Bronchial epithelial cell (primary cell): ENCODE data around the gene TEX2. TPM values are rescaled to one million over a fixed set of nuclear protein-coding genes. Genes with fewer than 3 reads are reported as not detected.
"Not testable (repeated sequence)": the region's sequence is repeated elsewhere in the genome, so short reads cannot be mapped to it uniquely, and the experiment has no call there.

ENCODE experiments used
- DNase-seq: peaks from one replicate; pipeline ENCODE4 v3.0.0-alpha.2; 2010; ENCODE audit warnings: low read depth
- FAIRE-seq: peaks from 2 replicates; lab custom pipeline; 2011; peaks lifted over from hg19 to GRCh38; lab: Jason Lieb, UNC
- H3K27me3 ChIP-seq: 2 replicates; pipeline ENCODE4 v1.5.1; 2011; ENCODE audit warnings: low read length; ENCODE audit not compliant: control insufficient read depth, insufficient read depth
- H3K36me3 ChIP-seq: 2 replicates; pipeline ENCODE4 v1.5.1; 2011; ENCODE audit warnings: low read length; ENCODE audit not compliant: control insufficient read depth, insufficient read depth
- H3K4me3 ChIP-seq: 2 replicates; pipeline ENCODE4 v1.5.1; 2011; ENCODE audit warnings: mild to moderate bottlenecking, low read depth, low read length, control low read depth
- CTCF ChIP-seq: IDR thresholded peaks from 2 replicates; pipeline ENCODE4 v1.5.1; 2011; ENCODE audit warnings: mild to moderate bottlenecking, moderate library complexity, low read length, control low read depth, inconsistent platforms; ENCODE audit not compliant: insufficient read depth, severe bottlenecking
- total RNA-seq: library from RNA; depleted of rRNA; stranded (reverse); fragments of >200 nt; gene quantifications from 2 replicates; pipeline ENCODE4 v1.2.1, GENCODE V29; 2014

TEX2 gene
- total RNA-seq, 1 donor from 2014 or later, result 14.7 TPM

GRCh38 chr17:64174686-64175456 is 88.2 kb downstream of the TEX2 start:
- DNase-seq (peak; percentile 55), FAIRE-seq (no peak)
- Histone ChIP-seq H3K4me3 (no peak overlapping the region), H3K36me3 (peaks cover 3% of the 10 kb centered on the region), H3K27me3 (no peaks in the 10 kb centered on the region)
- TF ChIP-seq CTCF, result no peak

- H3K4me3 ChIP-seq, result no peak overlapping the region
- TF ChIP-seq CTCF, result no peak
- DNase-seq, result no peak
- no peak for FAIRE-seq
- no peaks in the 10 kb centered on the region for H3K27me3 ChIP-seq
- peaks cover 3% of the 10 kb centered on the region for H3K36me3 ChIP-seq
Measured at GRCh38 chr17:64173646-64174045, 89.4 kb downstream of the TEX2 start.

DNA sequence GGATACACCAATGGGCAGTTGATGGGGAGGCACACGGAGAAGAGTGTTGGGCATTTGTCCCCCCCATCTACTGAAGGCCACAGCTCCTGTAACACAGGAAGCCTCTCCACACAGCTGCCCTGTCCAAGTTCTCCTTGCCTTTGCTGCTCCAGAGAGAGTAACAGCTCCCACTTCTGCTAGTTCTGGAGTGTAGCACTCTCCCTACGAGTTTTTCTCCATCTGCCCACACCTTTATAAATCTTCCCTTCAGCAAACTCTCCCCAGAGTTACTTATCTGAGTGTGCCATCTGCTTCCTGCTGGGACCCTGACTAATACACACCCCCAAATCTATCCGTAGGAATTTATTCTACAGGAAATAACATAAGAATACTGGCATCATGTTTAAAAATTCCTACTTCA is 90.5 kb downstream of the TEX2 start:
- peaks cover 3% of the 10 kb centered on the region for H3K36me3 ChIP-seq
- FAIRE-seq (no peak), DNase-seq (no peak)
- H3K4me3 ChIP-seq, result no peak overlapping the region
- TF ChIP-seq CTCF, result no peak
- H3K27me3 ChIP-seq, result no peaks in the 10 kb centered on the region

DNA sequence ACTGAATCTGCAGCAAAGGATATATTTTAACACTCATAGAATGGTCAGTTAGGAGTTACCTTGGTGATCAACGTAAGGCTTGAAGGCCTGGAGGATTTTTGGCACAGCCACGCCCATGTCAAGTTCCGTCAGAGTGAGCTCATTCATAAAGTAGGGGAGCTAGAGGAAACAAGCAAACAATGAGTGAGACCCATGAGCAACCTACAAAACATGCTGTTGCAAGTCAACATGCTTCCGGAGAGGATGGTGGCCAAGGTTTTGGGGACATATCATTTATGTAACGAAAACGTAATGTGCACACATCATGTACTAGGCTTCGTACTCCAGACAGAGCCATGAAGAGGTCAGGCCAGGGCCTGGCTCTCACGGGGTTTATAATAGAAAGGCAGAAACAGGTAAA is 92.0 kb downstream of the TEX2 start:
- Histone ChIP-seq H3K27me3 (no peaks in the 10 kb centered on the region), H3K36me3 (peaks cover 4% of the 10 kb centered on the region), H3K4me3 (no peak overlapping the region)
- no peak for TF ChIP-seq CTCF
- DNase-seq, result peak; percentile 93
- no peak for FAIRE-seq

DNA sequence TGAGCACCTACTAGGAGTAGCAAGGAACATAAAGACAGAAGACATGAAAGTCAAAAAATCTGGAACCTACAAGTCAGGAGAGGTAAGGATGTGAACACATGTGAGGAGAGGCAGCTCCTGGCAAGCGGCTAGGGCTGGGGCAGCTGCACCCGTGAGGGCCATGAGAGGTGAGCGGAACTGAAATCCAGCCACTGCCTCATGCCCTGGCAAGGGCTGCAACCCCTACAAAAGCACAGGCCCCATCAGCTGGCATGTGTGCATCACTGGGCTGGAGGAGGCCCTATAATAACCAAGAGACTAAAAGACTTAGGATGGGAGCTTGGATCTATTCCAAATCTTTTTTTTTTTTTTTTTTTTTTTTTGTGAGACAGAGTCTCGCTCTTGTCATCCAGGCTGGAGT is 92.8 kb downstream of the TEX2 start:
- H3K36me3 ChIP-seq, result peaks cover 3% of the 10 kb centered on the region
- no peak for DNase-seq
- no peak for FAIRE-seq

DNA sequence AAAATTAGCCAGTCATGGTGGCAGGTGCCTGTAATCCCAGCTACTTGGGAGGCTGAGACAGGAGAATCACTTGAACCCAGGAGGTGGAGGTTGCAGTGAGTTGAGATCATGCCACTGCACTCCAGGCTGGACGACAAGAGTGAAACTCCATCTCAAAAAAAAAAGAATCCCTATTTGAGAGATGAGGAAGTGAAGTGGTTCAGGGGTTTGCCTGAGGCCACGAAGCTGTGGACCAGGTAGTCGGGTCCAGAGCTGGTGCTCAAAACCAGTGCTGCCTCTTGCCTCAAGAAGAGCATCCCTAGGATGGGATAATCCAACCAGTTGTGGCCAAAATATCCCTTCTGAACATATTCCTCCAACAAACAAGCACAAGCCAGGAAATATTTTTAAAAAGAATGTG is 95.4 kb downstream of the TEX2 start:
- FAIRE-seq, H3K4me3 ChIP-seq, DNase-seq, H3K36me3 ChIP-seq, H3K27me3 ChIP-seq: not testable (repeated sequence)

More for the DNA sequence above, 92.8 kb downstream of the TEX2 start:
- Histone ChIP-seq H3K4me3 (no peak overlapping the region), H3K27me3 (no peaks in the 10 kb centered on the region)
- no peak for TF ChIP-seq CTCF
